NCI-H1694 (cell line): Measurements from ENCODE around the gene RAN.
"Not testable (repeated sequence)": the region's sequence is repeated elsewhere in the genome, so short reads cannot be mapped to it uniquely, and the experiment has no call there.

Source experiments
- DNase-seq: peaks from one replicate; lab custom pipeline; 2025; lab: John Stamatoyannopoulos, UW

RAN gene

DNA sequence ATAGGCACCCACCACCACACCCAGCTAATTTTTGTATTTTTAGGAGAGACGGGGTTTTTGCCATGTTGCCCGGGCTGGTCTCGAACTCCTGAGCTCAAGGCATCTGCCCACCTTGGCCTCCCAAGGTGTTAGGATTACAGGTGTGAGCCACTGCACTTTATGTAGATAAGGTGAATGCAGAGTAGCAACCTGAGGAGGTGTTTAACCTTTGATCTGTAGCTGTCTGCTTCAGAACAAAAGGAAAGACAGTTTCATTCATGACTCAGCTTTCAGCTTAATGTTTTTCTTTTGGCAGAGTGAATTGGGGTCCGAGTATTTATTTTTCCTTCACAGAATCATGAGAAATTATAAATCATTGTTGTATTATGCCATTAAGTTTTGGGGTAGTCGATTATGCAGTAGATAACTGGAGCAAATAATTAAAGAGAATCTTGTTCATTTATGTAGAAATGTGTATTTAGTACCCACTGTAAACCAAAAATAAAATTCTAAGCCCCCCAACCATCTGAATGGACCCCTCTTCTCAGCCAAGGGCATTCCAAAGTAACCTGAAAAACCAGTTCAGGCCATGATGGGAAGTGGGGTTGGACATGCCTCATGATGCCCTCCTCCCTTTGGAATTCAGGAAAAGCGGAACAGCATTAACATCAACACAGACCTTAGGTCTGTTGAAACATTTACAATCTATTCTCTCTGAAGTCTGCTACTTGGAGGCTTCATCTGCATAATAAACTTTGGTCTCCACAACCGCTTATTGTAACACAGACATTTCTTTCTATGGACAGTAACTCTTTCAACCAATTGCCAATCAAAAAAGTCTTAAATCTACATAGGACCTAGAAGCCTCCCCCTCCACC is 22.1 kb upstream of the RAN start:
- no peak for DNase-seq

DNA sequence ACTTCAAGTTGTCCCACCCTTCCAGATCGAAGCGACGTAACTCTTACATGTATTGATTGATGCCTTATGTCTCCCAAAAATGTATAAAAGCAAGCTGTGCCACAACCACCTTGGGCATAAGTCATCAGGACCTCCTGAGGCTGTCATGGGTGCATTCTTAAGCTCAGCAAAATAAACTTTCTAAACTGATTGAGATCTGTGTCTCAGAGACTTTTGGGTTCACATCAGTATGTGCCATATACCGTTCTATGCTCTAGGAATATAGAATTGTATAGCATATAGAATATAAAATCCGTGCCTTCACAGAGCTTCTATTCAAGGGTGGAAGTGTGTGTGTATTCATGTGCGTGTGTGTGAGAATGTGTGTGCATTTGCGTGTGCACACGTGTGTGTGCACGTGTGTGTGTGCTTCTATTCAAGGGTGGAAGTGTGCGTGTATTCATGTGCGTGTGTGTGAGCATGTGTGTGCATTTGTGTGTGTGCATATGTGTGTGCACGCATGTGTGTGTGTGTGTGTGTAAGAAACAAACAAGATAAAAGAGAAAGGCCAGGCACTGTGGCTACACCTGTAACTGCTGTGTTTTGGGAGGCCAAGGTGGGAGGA is 21.3 kb upstream of the RAN start:
- DNase-seq, result no peak

DNA sequence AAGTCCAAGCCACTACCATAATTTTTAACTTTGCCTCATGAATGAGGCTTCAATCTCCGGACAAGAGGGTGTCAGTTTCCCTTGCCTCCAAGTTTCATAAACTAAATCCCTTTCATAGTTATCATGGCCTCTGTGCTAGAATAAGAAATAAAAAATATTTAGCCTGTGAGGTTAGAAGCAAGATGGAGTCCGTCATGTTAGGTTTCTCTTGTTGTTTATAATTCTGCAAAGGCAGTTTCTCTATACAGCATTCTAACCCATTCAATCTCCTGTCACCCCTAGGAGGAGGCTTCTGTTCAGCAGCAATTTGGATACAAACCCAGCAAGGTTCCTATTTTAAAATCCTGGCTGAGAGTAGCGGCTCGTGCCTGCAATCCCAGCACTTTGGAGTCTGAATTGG is 15.8 kb upstream of the RAN start:
- DNase-seq, result no peak

DNA sequence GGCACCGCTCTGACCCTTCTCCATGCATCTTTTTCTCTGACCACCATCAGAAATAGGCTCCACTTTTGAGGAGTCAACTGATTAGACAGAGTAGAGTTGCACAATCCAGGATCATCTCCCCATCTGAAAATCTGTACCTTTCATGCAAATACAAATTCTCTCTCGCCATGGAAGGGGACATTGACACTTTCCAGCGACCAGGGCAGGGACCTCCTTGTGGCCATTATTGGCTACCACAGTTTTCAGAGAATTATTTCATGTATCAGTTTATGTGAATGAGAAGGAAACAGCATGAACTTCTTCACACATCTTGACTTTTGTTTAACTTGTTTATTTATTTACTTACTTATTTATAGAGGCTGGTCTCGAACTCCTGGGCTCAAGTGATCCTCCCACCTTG is 13.8 kb upstream of the RAN start:
- no peak for DNase-seq

DNA sequence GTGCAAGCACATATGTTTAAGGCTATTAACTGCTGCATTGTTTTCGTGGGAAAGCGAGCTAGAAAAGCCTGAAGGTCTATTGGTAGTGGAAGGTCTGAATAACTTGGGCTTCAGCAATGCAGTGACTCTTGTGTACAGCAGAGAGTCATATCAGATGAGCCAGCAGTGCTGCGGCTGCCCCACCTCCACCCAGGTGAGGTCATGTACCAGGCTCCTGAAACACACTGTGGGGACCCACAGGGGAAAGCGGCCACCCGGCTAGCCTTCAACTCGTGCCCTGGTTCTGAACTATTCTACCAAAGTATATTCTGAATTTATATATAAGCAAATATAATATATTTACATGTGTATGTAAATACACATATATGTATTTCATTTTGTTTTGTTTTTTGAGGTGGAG is 12.7 kb upstream of the RAN start:
- no peak for DNase-seq

DNA sequence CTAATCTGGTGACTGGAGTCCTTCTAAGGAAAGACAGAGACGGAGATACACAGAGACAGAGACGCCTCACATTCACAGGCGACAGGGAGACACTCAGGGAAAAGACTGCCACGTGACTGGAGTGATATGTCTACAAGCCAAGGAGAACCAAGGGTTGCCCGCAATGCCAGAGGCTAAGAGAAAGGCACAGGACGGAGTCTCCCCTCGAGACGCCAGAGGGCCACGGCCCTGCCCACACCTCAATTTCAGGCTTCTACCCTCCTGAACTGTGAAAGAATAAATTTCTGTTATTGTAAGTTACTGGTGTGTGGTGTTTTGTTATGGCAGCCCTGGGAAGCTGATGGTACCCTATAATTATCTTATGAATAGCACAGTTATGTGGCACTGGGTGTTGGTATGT is 11.6 kb upstream of the RAN start:
- DNase-seq, result no peak

DNA sequence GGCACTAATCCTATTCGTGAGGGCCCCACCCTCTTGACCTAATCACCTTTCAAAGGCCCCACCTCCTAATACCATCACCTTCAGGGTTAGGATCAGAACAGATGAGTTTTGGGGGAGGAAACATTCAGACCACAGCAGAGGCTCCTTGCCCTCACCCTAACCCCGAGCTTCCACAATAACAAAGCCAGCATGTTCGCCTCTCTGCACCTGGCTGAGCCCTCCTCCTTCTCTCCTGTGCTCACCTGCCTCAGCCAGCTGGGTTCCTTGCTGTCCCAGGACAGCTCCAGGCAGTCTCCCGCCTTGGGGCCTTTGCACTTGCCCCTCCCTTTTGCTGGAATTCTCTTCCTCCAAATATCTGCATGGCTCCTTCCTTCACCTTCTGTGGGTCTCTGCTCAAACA is 9.7 kb upstream of the RAN start:
- DNase-seq, result no peak

DNA sequence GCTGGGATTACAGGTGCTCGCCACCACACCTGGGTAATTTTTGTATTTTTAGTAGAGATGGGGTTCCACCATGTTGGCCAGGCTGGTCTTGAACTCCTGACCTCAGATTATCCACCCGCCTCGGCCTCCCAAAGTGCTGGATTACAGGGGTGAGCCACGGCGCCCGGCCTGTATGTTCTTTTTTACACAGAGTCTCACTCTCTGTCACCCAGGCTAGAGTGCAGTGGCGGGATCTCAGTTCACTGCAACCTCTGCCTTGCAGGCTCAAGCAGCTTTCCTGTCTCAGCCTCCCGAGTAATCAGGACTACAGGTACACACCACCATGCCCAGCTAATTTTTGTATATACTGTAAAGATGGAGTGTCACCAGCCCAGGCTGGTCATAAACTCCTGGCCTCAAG is 9.1 kb upstream of the RAN start:
- not testable (repeated sequence) for DNase-seq

DNA sequence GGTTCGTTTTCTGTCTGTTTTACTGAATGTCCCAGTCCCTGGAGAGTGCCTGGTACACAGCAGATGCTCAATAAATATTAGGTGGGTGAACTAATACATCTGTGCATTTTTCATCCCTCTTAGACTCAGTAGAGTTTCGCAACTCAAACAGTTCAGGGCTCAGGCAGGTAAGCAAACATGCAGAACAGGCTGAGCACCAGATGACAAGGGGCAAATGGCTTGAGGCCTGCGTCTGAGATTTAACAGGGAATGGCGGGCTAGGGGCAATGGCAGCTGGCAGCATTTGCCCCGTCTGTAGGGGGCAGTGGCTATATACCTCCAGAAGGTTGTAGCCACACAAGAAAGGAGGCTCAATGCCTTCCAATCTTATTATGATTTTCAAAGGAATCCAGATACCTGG is 8.6 kb upstream of the RAN start:
- no peak for DNase-seq

DNA sequence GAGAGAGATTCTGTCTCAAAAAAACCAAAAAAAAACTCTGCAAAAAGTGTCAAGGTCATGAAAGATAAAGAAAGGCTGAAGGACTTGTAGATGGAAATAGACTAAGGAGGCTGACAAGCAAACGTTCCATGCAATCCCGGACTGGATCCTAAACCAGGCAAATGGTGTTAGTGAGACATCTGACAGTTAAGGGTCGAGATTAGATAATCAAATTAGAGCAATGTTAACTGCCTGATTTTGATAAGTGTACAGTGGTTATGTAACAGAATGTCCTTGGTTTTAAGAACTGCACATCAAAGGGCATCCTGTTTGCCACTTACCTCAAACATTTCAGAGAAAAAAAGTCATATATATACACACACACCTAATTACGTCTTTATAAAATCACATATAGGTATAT is 3.5 kb upstream of the RAN start:
- no peak for DNase-seq

DNA sequence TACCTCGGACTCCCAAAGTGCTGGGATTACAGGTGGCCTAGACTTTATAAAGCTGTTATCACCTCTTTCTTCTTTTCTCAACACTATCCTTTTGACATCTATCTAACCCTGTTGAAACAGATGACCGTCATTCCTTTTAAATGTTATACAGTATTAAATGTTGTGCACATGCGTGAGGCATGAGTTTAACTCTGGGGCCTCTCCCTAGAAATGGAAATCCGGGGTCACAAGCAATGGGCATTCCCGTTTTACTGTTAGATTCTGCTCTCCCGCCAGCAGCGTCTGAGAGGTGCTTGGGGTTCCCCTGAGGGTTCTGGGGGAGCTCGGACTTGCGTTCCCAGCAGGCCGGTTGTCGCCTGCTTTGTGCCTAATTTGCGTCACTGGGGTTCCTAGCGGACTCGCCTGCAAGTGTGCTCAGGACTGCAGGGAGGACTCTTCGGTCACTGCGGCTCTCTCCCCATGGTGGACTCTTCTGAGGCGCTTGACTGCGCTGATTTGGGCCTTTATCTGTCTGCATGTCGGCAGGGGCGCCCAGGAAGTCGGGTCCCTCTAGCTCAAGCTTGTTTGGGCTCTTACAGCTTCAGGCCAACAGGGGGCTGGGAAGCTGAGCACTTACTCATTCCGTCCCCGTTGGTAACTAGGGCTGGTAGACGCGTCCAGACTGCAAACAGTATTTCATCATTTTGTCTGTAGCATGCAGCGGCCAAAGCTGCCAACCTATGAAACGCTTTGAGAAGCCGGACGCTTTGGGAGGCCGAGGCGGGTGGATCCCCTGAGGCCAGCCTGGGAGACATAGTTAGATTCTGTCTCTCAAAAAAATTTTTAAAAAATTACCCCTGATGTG is 1.2 kb upstream of the RAN start:
- DNase-seq, result no peak

DNA sequence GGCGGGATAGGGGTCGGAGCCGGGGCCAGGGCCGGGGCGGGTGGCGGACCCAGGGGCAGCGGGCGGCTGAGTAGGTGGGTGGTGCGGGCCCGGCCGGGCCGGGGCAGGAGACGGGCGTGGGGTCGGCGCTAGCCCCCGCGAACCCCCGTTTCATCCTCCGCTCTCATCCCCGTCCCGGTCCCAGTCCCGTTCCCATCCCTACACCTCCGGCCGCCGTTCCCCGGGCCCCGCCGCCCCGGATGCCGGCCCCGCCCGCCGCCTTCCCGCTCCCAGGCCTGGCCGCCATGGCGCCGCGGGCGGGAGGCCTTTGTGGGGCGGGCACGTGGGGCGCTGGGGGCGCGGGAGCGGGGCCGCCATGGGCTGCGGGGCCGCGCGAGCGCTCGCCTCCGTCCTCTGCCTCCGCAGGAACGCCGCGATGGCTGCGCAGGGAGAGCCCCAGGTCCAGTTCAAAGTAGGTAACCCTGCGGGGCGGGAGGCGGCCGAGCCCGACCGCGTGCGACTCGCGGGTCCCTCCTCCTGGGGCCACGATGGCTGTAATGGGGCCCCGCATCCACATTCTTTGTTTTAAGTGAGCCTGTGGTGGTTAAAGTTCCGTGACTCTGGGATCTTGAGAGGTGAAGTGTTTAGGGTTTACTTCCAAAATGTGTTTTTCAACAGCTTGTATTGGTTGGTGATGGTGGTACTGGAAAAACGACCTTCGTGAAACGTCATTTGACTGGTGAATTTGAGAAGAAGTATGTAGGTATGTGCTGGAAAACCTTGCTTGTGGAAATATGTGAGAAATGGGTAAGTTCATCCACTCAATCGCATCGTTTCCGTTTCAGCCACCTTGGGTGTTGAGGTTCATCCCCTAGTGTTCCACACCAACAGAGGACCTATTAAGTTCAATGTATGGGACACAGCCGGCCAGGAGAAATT is 572 bp downstream of the RAN start:
- DNase-seq, result no peak

DNA sequence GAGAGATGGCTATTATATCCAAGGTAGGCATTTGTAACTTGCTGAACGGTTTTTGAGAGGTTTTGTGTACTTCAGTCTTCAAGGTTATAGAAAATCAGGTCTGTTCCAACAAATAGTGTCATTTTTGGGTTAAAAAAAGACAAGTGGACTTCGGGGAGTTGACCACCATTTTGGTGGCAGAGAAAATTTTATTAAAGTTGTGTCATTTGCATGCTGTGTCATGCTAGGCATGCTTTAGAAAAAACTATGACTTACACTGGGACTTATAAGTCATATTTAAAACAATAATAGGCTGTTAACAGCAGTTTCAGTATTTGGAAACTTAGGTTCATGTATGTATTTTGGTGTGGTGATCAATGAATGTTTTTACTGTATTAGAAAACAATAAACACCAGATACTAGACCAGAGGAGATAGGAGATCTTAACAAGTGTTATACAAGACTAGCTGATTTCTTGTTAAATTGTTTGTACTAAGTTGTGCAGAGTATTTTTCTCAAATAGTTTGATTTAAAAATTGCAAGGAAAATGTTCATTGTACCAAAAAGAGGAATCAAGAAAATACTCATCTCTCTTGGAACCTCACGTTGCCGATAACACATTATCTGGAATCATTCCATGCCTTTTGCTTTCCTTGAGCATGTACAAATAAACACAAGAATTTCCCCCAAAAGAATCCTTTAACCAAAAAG is 1.4 kb downstream of the RAN start:
- no peak for DNase-seq

DNA sequence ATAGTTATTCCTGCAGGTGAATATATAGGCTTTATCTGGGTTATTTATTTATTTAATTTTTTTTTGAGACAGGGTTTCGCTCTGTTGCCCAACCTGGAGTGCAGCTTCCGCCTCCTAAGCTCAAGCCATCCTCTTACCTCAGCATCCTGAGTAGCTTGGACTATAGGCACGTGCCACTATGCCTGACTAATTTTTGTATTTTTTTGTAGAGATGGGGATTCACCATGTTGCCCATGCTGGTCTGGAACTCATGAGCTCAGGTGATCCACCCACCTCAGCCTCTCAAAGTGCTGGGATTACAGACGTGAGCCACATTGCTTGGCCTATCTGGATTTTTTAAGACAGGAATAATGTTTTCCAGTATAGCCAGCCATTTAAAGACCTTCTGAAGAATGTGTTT is 2.0 kb downstream of the RAN start:
- DNase-seq, result no peak

DNA sequence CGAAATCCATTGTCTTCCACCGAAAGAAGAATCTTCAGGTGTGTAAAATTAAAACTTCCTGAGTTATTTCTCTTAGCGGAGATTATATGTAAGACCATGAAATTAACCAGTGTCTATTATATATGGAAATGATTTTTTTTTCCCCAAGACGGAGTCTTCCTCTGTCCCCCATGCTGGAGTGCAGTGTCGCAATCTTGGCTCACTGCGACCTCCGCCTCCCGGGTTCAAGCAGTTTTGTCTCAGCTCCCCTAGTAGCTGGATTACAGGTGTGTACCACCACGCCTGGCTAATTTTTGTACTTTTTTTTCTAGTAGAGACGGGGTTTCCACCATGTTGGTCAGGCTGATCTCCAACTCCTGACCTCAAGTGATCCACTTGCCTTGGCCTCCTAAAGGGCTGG is 2.8 kb downstream of the RAN start:
- no peak for DNase-seq

DNA sequence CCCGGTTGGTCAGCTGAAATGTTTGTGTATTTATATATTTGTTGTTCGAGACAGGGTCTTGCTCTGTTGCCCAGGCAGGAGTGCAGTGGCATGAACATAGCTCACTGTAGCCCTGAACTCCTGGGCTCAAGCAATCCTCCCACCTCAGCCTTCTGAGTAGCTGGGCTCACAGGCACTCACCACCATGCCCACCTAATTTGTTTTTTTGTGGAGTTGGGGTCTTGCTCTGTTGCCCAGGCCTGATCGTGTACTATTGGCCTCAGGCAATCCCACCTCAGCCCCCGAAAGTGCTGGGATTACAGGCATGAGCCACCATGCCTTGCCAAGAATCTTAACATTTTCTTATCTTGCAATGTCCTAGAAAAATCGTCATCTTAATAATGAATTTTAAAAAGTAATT is 3.3 kb downstream of the RAN start:
- DNase-seq, result no peak

DNA sequence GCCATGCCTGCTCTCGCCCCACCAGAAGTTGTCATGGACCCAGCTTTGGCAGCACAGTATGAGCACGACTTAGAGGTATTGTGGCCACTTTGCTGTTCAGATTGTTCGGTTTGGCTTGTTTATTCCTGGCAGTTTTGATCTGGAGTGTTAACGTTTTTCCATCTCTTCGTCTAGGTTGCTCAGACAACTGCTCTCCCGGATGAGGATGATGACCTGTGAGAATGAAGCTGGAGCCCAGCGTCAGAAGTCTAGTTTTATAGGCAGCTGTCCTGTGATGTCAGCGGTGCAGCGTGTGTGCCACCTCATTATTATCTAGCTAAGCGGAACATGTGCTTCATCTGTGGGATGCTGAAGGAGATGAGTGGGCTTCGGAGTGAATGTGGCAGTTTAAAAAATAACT is 3.8 kb downstream of the RAN start:
- DNase-seq, result not testable (repeated sequence)

DNA sequence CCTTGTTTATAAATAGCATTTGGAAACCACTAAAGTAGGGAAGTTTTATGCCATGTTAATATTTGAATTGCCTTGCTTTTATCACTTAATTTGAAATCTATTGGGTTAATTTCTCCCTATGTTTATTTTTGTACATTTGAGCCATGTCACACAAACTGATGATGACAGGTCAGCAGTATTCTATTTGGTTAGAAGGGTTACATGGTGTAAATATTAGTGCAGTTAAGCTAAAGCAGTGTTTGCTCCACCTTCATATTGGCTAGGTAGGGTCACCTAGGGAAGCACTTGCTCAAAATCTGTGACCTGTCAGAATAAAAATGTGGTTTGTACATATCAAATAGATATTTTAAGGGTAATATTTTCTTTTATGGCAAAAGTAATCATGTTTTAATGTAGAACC is 4.4 kb downstream of the RAN start:
- no peak for DNase-seq

DNA sequence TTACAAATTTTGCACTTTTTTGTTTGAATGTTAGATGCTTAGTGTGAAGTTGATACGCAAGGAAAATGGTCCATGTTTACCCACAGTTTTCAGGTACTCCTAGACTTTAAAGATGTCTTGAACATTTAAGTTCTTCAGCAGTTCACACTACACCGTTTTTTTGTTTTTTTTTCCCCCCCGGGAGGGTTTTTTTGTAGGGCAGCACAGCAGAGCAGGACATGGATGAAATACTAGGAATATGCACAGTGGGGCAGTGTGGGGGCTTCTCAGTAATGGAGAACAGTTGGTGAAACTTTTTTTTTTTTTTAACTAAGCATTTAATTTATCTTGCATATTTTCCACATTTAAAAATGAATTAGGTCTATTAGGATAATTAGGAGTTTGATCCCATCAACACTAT is 4.9 kb downstream of the RAN start:
- DNase-seq, result no peak

DNA sequence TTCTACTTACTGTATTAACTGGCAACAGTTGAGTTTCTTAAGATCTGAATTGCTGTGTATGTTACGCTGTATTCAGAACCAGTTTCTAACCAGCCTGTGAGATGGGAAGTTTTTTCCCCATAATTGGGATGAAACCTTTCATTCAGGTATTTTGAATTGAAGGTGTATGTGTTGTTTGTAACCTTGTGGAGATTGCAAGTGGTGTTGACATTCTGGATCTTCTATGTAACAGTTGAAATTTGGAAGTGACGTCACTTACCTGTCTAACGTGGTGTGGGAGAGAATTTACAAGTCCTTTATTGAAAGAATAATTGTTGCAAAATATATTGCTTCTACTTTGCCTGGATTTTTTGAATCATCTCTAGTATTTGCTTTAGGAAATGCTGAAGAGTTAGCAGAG is 5.5 kb downstream of the RAN start:
- no peak for DNase-seq
